Ovary (tissue), 9 donors: ENCODE data around the gene POC1A. TPM values are rescaled to one million over a fixed set of nuclear protein-coding genes. Genes with fewer than 3 reads are reported as not detected.

ENCODE experiments used
- DNase-seq, 5 donors: peaks; one replicate each; pipeline ENCODE4 v3.0.0-alpha.2; 2019 to 2020
- H3K27ac ChIP-seq, 2 donors: fragments of 200-600 bp; one replicate each; pipeline versions ENCODE4 v1.5.1 to v1.8.0; 2019 to 2022
- H3K27me3 ChIP-seq: fragments of 200-600 bp; one replicate; pipeline ENCODE4 v1.8.0; 2022
- H3K36me3 ChIP-seq: fragments of 200-600 bp; sonication (generic); one replicate; pipeline ENCODE4 v1.5.1; 2019
- H3K4me1 ChIP-seq: one replicate; pipeline ENCODE4 v1.8.1; 2013; ENCODE audit warnings: mild to moderate bottlenecking, moderate library complexity; ENCODE audit not compliant: insufficient read depth
- H3K4me3 ChIP-seq: fragments of 200-600 bp; sonication (generic); one replicate; pipeline ENCODE4 v1.5.1; 2017
- H3K9me3 ChIP-seq, 2 donors: fragments of 200-600 bp in 1 of 2; sonication (generic) in 1 of 2; one replicate each; pipeline versions ENCODE4 v1.5.1 to v1.8.1; 2013 to 2019; ENCODE audit warnings: mild to moderate bottlenecking in 1 of 2, moderate library complexity in 1 of 2
- CTCF ChIP-seq, 3 donors: fragments of 450-650 bp in 2 of 3; fragments of 200-600 bp in 1 of 3; IDR thresholded peaks; one replicate each; pipeline versions ENCODE4 v1.5.1 to v1.8.0; 2016 to 2022; ENCODE audit warnings: antibody characterized with exemption in 3 of 3, mild to moderate bottlenecking in 1 of 3
- EP300 ChIP-seq: sonication (generic); formaldehyde crosslinking; IDR thresholded peaks from one replicate; pipeline ENCODE4 v1.6.1; 2017; ENCODE audit warnings: antibody characterized with exemption
- POLR2A ChIP-seq: fragments of 450-650 bp; IDR thresholded peaks from one replicate; pipeline ENCODE4 v1.6.1; 2017; ENCODE audit warnings: antibody characterized with exemption, mild to moderate bottlenecking, moderate library complexity
- WGBS, 3 donors: extraction: QIAGEN DNeasy Blood & Tissue Kit in 1 of 3; methylation state at CpG; one replicate each; pipeline versions ENCODE4 v1.1.5 to v1.1.7; 2013 to 2017; 5-methylcytosine and 5-hydroxymethylcytosine counted together
- intact Hi-C, 4 donors: fragments of 100-400 bp; cut with DNase I; formaldehyde crosslinking; loops; one replicate each; pipeline versions ENCODE4 v1.11.0 to v1.15.1; 2022 to 2023
- polyA plus RNA-seq, 2 donors: library from polyadenylated mRNA; stranded (reverse); fragments of 200-250 nt in 1 of 2; fragments of 350-450 nt in 1 of 2; fragmentation: Illumina TruSeq in 1 of 2; extraction: RNeasy Lipid Tissue Mini Kit (QIAGEN cat#74804) in 1 of 2; gene quantifications; one replicate each; pipeline ENCODE4 v1.2.3, GENCODE V29; 2013 to 2014
- total RNA-seq, 7 donors: library from RNA; depleted of rRNA in 2 of 7; stranded (reverse); fragments of >200 nt in 2 of 7; fragmentation: NEBNext Ultra II Directional in 3 of 7; extraction: Animal tissue kit (Norgen Biotek cat#: 25700) in 3 of 7; gene quantifications; one replicate each; pipeline versions ENCODE4 v1.1.0 to v1.2.4, GENCODE V29; 2016 to 2023
- donor health status: DM: no; HTN: no; CAD: no; lungs with moderate emphysema.
- donor health status: DM: no; HTN: no; CAD: no.
- donor health status: Bipolar disorder and iron deficiency.
- donor health status: DM: yes; HTN: yes; CAD: no.
- donor health status: DM: no; HTN: no; CAD: no.
- donor health status: DM: yes; HTN: yes; CAD: no.

The POC1A gene
- total and polyA plus RNA-seq, 9 donors: 0.53 to 1.8 (median 1.3) TPM

- Histone ChIP-seq H3K4me3 (no peak overlapping the region), H3K4me1 (no peaks in the 10 kb centered on the region), H3K36me3 (no peaks in the 10 kb centered on the region), H3K27ac (no peak overlapping the region), H3K27me3 (no peaks in the 10 kb centered on the region), H3K9me3 (no peaks in the 10 kb centered on the region)
- intact Hi-C loops: no loop called here
- TF ChIP-seq EP300 (no peak), CTCF (IDR thresholded peaks at IDR 0.05) (no peak), POLR2A (no peak)
- 63 to 66% (median 63%) methylated on average over 10 of the region's 10 CpGs for WGBS, 3 donors
- no peak for DNase-seq
Measured at GRCh38 chr3:52041118-52041731, 113.0 kb downstream of the POC1A start.

GRCh38 chr3:52040600-52040999, 113.6 kb downstream of the POC1A start:
- intact Hi-C loops: no loop called here
- Histone ChIP-seq H3K4me3 (no peak overlapping the region), H3K4me1 (no peaks in the 10 kb centered on the region), H3K27me3 (no peaks in the 10 kb centered on the region), H3K27ac (no peak overlapping the region), H3K9me3 (no peaks in the 10 kb centered on the region), H3K36me3 (no peaks in the 10 kb centered on the region)
- TF ChIP-seq POLR2A: no peak
- no peak for TF ChIP-seq EP300
- no peak for TF ChIP-seq CTCF (IDR thresholded peaks at IDR 0.05)
- 83 to 93% (median 88%) methylated on average over 8 of the region's 8 CpGs for WGBS, 3 donors
- no peak for DNase-seq

GRCh38 chr3:52039846-52040245, 114.4 kb downstream of the POC1A start:
- H3K36me3 ChIP-seq: no peaks in the 10 kb centered on the region
- no peak for DNase-seq
- H3K27ac ChIP-seq: no peak overlapping the region
- no peaks in the 10 kb centered on the region for H3K27me3 ChIP-seq
- H3K4me1 ChIP-seq: no peaks in the 10 kb centered on the region
- H3K4me3 ChIP-seq: no peak overlapping the region
- no peaks in the 10 kb centered on the region for H3K9me3 ChIP-seq
- TF ChIP-seq EP300 (no peak), POLR2A (no peak), CTCF (IDR thresholded peaks at IDR 0.05) (no peak)
- WGBS, 3 donors: 82 to 86% (median 84%) methylated on average over 16 to 17 of the region's 17 CpGs
- intact Hi-C loops: no loop called here

- Histone ChIP-seq H3K4me1 (no peaks in the 10 kb centered on the region), H3K9me3 (no peaks in the 10 kb centered on the region), H3K4me3 (no peak overlapping the region), H3K27ac (no peak overlapping the region), H3K36me3 (no peaks in the 10 kb centered on the region), H3K27me3 (no peaks in the 10 kb centered on the region)
- DNase-seq: no peak
- TF ChIP-seq CTCF (IDR thresholded peaks at IDR 0.05): no peak
- TF ChIP-seq POLR2A: no peak
- no peak for TF ChIP-seq EP300
- 86 to 95% (median 91%) methylated on average over 4 of the region's 4 CpGs for WGBS, 3 donors
- intact Hi-C loops: no loop called here
Measured at GRCh38 chr3:52039426-52039825, 114.8 kb downstream of the POC1A start.
